ENCODE measurements around the gene ST6GALNAC3. TPM values are rescaled to one million over a fixed set of nuclear protein-coding genes. Genes with fewer than 3 reads are reported as not detected.
A peak's percentile ranks its signal among the peaks of the same experiment; 100 is the strongest.

Gene ST6GALNAC3
- total and polyA plus RNA-seq, 3 donors from 2014 or later, result 0.46 to 0.87 (median 0.74) TPM

DNA sequence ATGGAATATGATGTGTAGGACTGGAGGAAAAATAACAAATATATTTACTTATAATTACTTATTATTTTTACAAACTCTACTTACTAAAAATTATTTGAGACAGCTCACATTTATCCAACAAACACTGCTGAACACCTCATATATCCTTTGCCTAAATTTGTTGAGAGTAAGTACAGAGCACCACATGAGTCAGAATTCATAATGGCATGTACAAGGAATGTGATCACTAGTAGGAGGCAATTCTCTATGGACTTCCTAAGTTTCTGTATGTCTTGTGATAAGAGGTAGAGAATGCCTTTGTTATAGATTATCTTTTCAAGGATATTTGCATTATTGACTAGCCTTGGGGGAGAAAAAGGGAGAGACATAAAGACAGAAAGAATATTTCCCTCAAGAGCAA, 8.2 kb upstream of the ST6GALNAC3 start:
- Histone ChIP-seq H3K27me3 (no peaks in the 10 kb centered on the region), H3K4me3 (no peak overlapping the region), H3K4me1 (no peaks in the 10 kb centered on the region), H3K9me3 (no peaks in the 10 kb centered on the region), H3K27ac (no peak overlapping the region), H3K36me3 (ENCODE audit: low read depth, missing control alignments) (no peaks in the 10 kb centered on the region)
- DNase-seq, result no peak
- intact Hi-C loops (cut with DNase I; ENCODE audit: low total_unique reads), result no loop called here
- TF ChIP-seq, protein P1, sequence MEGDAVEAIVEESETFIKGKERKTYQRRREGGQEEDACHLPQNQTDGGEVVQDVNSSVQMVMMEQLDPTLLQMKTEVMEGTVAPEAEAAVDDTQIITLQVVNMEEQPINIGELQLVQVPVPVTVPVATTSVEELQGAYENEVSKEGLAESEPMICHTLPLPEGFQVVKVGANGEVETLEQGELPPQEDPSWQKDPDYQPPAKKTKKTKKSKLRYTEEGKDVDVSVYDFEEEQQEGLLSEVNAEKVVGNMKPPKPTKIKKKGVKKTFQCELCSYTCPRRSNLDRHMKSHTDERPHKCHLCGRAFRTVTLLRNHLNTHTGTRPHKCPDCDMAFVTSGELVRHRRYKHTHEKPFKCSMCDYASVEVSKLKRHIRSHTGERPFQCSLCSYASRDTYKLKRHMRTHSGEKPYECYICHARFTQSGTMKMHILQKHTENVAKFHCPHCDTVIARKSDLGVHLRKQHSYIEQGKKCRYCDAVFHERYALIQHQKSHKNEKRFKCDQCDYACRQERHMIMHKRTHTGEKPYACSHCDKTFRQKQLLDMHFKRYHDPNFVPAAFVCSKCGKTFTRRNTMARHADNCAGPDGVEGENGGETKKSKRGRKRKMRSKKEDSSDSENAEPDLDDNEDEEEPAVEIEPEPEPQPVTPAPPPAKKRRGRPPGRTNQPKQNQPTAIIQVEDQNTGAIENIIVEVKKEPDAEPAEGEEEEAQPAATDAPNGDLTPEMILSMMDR (IDR thresholded peaks at IDR 0.05), result no peak
- no peak for TF ChIP-seq POLR2A (IDR thresholded peaks at IDR 0.05)

DNA sequence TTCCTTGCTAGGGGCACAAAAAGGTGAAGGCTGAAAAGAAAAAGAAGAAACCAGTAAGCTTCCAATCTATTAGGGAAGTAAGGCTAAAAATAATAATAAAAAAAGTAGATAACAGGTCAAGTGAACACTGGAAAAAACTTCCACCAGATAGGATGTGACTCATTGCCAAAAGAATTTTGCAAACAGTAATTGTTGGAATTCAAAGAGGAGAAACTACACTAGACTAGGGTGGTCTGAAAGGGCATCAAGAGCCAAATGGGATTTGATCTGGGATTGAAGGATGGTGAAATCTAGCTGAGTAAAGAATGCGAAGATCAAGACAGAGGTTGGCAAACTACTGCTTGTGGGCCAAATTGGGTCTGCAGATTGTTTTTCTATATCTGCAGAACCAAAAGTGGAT, 6.0 kb upstream of the ST6GALNAC3 start:
- intact Hi-C loops (cut with DNase I; ENCODE audit: low total_unique reads), result no loop called here
- no peak for DNase-seq
- H3K4me3 ChIP-seq, result no peak overlapping the region
- no peak for TF ChIP-seq POLR2A (IDR thresholded peaks at IDR 0.05)
- TF ChIP-seq, protein P1 (IDR thresholded peaks at IDR 0.05), result no peak
- H3K4me1 ChIP-seq, result no peaks in the 10 kb centered on the region
- H3K36me3 ChIP-seq (ENCODE audit: low read depth, missing control alignments), result no peaks in the 10 kb centered on the region
- no peaks in the 10 kb centered on the region for H3K27me3 ChIP-seq
- H3K27ac ChIP-seq, result no peak overlapping the region
- no peaks in the 10 kb centered on the region for H3K9me3 ChIP-seq
- WGBS, 2 donors, result 85% methylated on average over 1 of the region's 1 CpG

DNA sequence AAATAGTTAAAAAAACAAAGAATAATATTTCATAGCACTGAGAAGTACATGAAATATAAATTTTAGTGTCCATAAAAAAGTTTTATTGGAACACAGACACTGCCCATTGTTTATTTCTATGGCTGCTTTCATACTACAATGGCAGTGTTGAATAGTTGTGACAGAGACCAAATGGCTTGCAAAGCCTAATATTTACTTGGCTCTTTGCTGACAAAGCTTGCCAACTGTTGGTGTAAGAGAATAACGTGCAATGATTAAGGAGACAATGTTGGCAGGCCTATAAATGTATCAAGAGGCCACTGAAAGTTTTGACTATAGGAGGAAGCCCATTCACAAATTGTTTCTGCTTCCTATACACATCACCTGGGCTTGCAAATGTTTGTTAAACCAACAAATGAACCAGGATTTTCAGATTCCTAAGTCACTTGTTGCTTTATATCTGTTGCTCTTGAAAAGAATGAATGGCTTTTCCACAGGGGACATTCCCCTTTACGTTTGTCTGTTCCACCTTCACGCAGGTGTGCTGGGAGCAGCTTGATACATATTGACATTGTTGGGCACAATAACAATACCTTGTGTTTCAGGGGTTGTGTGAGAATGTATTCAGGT, 5.5 kb upstream of the ST6GALNAC3 start:
- TF ChIP-seq, protein P1 (IDR thresholded peaks at IDR 0.05), result no peak
- TF ChIP-seq POLR2A (IDR thresholded peaks at IDR 0.05), result no peak
- Histone ChIP-seq H3K27me3 (no peaks in the 10 kb centered on the region), H3K4me1 (no peaks in the 10 kb centered on the region), H3K27ac (no peak overlapping the region), H3K9me3 (no peaks in the 10 kb centered on the region), H3K4me3 (no peak overlapping the region), H3K36me3 (ENCODE audit: low read depth, missing control alignments) (no peaks in the 10 kb centered on the region)
- intact Hi-C loops (cut with DNase I; ENCODE audit: low total_unique reads), result no loop called here
- 60 to 69% methylated on average over 3 of the region's 3 CpGs for WGBS, 2 donors
- no peak for DNase-seq

DNA sequence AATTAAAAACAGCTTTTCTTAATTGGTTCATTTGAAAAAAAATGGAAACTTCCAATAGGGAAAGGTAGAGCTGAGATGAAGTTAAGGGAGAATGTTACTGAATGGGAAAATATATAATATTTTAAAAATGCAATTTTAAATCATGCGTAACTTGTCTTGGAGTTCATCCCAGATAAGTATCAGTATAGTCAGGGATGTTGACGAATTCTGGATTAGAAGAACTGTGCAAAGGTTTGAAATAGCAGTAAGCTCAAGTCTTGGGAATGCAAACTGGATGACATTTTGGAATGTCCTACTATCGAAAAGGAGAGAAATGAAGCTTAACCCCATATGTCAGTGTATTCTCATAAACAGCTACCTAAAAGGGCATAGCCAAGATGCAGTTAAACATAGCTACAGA, 4.0 kb upstream of the ST6GALNAC3 start:
- Histone ChIP-seq H3K36me3 (ENCODE audit: low read depth, missing control alignments) (no peaks in the 10 kb centered on the region), H3K9me3 (no peaks in the 10 kb centered on the region), H3K4me3 (no peak overlapping the region), H3K27me3 (no peaks in the 10 kb centered on the region), H3K4me1 (no peaks in the 10 kb centered on the region), H3K27ac (no peak overlapping the region)
- TF ChIP-seq, protein P1 (IDR thresholded peaks at IDR 0.05), result no peak
- no peak for TF ChIP-seq POLR2A (IDR thresholded peaks at IDR 0.05)
- WGBS, 2 donors, result 72 to 85% methylated on average over 3 of the region's 3 CpGs
- intact Hi-C loops (cut with DNase I; ENCODE audit: low total_unique reads), result no loop called here
- no peak for DNase-seq

DNA sequence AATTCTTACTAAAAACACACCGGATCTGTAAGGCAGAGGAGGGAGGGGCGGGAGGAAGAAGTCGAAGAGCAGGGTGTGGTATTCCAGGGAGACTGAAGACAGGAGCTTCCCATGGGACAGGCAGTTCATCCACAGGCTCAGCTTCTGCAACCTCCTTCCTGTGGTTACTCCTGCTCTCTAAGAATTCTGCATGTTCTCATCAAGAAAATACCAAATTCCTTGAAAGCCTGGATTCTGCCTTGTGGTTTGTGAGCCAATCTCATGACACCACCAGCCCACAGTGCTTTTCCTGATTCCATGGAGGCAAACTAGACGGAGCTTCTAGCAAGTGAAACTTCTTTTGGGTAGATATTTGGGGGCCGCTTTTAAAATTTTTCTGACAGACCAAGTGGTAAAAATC, 1.1 kb upstream of the ST6GALNAC3 start:
- TF ChIP-seq POLR2A (IDR thresholded peaks at IDR 0.05), result no peak
- TF ChIP-seq, protein P1 (IDR thresholded peaks at IDR 0.05), result no peak
- no peak for DNase-seq
- no peak overlapping the region for H3K27ac ChIP-seq
- H3K4me3 ChIP-seq, result peak overlapping the region in 1 of 2 donors; percentile 71
- 54 to 62% methylated on average over 5 of the region's 5 CpGs for WGBS, 2 donors
- H3K9me3 ChIP-seq, result no peaks in the 10 kb centered on the region
- H3K4me1 ChIP-seq, result no peaks in the 10 kb centered on the region
- intact Hi-C loops (cut with DNase I; ENCODE audit: low total_unique reads), result no loop called here
- H3K36me3 ChIP-seq (ENCODE audit: low read depth, missing control alignments), result no peaks in the 10 kb centered on the region
- no peaks in the 10 kb centered on the region for H3K27me3 ChIP-seq

All from testis (tissue), 3 donors.